Measurements from ENCODE around the gene MRGPRE. TPM values are rescaled to one million over a fixed set of nuclear protein-coding genes. Genes with fewer than 3 reads are reported as not detected.

The MRGPRE gene
- total RNA-seq, 1 donor from 2014 or later, result 0.38 TPM

DNA sequence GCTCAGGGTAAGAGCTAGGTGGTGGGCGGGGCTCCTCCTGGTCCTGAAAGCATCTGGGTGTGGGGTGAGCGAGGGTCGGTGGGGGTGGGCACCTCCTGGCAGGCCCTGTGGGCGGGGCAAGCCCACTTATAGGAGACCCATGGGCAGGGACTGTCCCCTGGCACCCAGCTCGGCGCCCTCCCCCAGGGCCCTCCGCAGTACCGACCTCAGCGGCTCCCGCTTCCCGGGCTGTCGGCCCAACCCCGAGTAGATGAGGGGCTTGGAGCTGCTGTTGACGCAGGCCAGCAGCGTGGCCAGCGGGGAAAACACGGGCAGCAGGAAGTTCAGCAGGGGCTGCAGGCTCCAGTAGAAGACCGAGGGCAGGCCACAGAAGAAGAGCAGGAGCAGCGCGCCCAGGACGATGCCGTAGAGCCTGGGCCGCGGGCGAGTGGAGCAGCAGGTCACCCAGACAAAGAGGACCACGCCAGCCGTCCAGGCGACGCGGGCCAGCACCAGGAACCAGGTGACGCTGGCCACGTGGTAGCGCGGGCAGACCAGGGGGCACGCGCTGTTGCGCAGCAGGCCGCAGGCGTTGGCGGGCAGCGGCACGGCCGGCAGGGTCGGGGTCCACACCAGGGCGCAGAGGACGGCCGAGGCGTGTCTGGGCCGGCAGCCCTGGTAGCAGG is 14.3 kb downstream of the MRGPRE start:
- intact Hi-C loops (cut with DNase I), result loop anchor here (2.0 kb wide), 1 partner anchor 181 kb away; no protein-coding TSS in a partner anchor
- DNase-seq (ENCODE audit: low spot score), result peak; percentile 67

DNA sequence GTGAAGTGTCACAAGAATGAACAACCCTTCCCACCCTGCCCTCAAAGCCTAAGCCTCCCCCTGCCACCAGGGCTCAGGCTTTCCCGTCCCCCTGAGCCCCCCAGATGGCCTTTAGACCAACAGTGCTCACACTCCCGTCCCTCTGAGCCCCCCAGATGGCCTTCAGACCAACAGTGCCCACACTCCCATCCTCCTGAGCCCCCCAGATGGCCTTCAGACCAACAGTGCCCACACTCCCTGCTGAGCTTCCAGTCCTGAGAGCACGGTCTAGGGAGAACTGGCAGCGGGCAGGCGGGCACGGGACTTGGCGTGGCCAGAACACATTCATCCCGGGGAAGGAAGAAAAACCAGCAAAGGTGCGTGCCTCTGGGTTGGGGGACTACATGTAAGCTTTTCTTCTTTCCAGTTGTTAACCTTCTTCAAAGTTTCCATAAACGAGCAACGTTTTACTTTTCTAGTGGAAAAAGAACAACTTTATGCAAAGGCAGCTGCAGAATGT is 16.1 kb downstream of the MRGPRE start:
- intact Hi-C loops (cut with DNase I), result no loop called here
- peak; percentile 67 for DNase-seq (ENCODE audit: low spot score)

DNA sequence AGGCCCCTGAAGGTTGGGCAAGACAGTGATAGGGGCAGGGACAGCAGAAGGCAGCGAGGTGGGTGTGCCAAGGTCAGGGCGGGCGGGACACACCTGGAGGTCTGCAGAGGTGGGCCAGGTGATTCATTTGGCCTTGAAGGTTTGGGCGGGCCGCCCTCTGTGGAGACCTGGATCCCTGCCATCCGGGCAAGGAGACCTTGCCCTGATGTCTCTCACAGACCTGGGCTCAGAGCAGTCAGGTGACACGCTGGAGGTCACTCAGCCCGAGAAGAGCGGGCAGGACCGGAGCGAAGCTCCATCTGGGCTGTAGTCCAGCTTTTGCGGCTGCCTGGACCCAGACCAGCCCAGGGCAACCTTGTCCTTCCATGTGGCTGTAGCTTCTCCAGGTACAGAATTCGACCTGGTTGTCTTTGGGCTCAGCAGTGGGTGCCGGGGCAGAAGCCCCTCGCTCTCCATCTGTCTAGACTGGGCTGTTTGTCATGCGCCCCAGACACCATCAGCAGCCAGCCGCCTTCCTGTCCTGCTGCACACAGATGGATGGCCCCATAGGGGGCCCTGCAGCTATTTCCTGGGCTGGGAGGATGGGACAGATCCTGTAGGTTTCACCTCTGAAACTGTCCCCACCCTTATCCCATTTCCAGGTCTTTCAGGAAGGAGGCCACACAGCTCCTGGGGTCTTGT is 16.7 kb downstream of the MRGPRE start:
- peak; percentile 56 for DNase-seq (ENCODE audit: low spot score)
- intact Hi-C loops (cut with DNase I), result loop anchor here (2.0 kb wide), 1 partner anchor 105 kb away; no protein-coding TSS in a partner anchor

DNA sequence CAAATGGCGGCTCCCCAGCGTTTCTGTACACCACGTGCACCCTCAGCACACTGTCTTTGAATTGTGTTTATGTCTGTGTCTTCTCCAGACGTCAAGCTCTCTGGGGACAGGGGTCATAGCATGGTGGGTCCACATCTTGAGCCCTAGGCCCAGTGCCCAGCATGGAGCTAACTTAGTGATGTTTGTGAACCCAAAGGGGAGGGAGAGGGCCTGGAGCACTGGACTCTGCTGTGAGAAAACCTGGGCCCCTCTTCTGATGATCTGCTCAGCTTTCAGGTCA is 17.9 kb downstream of the MRGPRE start:
- peak; percentile 62 for DNase-seq (ENCODE audit: low spot score)
- intact Hi-C loops (cut with DNase I), result loop anchor here (2.0 kb wide), 1 partner anchor 104 kb away; no protein-coding TSS in a partner anchor

DNA sequence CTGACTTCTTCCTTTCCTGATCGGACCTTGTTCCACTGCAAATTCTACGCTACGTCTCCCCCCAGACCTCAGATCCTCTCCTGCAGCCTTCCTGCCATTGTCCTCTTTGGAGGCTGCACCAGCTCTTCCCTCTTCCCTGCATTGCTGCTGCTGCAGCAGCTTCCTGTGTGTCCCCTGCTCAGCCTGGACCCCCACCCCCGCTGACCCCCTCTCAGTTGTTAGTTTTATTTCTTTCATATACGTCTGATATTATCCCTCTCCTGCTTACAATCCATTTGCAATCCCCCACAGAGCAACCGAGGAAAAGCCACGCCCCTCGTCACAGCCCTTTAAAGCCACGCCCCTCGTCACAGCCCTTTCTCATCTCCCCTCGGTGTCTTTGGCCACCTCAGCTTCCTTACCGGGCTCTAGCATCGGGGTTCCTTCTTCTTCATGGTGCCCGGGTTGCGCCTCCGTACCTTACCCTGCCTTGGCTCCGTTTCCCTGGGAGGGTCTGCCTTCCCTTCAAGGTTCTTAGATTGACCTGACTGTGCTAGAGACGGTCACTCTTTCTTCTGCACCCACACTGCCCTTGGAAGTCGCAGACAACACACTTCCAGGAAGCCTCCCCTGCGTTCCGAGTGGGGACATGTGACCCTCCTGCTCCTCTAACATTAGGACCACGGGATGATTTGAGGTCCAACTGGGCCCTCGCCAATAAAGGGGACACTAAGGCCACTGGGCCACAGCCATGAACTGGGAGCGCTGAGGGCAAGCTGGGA is 18.4 kb downstream of the MRGPRE start:
- peak; percentile 64 for DNase-seq (ENCODE audit: low spot score)
- intact Hi-C loops (cut with DNase I), result loop anchor here (2.0 kb wide), 1 partner anchor 103 kb away; no protein-coding TSS in a partner anchor

DNA sequence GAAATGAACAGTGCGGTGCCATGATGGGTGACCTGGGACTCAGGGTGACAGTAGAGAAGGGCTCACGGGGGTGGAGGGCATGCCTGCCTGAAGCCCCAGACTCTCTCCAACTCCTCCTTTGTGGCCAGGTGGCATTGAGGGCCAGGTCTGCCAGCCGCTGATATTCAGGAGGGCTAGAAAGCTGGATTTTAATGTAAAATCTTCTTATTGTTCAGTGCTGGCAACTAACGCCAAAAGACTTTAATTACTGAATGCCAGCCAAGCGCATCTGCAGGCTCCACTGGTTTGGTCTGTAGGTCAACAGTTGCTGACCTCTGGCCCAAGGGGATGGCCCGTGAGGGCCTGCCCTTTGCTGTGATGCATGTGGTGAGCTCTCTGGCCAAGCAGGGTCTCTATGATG is 23.9 kb downstream of the MRGPRE start:
- DNase-seq (ENCODE audit: low spot score), result no peak
- intact Hi-C loops (cut with DNase I), result no loop called here

DNA sequence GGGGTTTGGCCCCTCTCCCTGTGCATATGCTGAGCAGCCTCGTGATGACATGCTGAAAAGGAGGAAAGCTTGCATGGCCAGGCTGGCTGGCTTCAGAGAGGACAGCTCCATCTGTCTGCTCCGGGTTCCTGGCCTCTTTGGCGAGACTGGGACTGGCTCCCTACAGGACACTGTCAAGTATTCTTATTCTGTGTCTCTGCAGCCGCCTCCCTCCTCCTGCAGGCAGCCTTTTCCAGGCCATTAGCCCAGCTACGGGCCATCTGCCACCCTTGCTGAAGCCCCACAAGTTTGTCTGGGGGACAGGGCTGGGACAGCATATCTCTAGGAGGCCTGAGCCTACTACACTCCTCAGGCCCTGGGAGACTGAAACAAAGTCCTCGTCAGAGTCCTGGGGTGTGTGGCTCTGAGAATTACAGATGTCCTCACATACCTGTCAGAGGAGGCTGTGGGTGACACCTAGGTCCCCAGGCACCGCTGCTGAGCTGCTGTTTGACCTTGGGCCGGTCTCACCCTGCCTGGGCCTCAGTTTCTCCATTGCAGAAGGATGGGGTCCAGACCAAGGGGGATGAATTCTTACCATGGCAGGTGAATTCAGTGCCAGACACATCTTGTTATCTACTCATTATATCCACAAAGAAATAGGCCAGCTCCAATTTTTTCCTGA is 24.6 kb downstream of the MRGPRE start:
- intact Hi-C loops (cut with DNase I), result no loop called here
- DNase-seq (ENCODE audit: low spot score), result no peak

DNA sequence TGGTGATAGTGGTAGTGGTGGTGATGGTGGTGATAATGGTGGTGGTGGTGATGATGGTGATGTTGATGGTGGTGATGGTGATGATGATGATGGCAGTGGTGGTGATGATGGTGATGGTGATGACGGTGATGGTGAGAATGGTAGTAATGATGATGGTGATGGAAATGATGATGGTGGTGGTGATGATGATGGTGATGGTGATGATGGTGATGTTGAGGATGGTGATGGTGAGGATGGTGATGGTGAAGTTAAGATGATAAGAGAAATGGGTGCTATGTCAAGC is 25.4 kb downstream of the MRGPRE start:
- intact Hi-C loops (cut with DNase I), result no loop called here
- DNase-seq (ENCODE audit: low spot score), result no peak

DNA sequence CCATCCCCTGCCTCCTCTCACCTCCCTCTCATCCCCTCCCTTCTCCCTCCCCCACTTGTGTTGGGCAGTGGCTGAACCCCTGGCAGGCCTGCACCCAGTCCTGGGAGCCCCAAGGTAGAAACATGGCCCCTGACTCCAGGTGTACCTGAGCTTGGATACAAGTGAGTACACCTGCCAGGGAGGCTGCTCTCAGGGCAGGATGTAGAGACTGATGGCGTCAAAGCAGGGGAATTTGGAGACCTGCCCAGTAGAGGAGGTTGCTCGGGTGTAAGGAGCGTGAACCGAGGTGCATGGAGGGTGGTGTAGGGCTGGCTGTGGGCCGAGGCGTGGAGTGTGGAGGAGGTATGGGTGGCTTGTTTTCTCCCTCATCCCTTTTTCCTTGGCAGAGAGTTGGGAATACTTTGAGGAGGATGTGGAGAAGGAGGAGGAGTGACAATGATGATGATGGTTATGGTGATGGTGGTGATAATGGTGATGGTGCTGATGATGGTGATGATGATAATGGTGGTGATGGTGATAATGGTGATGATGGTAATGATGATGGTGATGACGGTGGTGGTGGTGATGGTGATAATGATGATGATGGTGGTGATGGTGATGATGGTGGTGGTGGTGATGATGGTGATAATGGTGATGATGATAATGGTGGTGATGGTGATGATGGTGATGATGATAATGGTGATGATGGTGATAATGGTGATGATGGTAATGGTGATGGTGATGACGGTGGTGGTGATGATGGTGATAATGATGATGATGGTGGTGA is 25.9 kb downstream of the MRGPRE start:
- no peak for DNase-seq (ENCODE audit: low spot score)
- intact Hi-C loops (cut with DNase I), result no loop called here

DNA sequence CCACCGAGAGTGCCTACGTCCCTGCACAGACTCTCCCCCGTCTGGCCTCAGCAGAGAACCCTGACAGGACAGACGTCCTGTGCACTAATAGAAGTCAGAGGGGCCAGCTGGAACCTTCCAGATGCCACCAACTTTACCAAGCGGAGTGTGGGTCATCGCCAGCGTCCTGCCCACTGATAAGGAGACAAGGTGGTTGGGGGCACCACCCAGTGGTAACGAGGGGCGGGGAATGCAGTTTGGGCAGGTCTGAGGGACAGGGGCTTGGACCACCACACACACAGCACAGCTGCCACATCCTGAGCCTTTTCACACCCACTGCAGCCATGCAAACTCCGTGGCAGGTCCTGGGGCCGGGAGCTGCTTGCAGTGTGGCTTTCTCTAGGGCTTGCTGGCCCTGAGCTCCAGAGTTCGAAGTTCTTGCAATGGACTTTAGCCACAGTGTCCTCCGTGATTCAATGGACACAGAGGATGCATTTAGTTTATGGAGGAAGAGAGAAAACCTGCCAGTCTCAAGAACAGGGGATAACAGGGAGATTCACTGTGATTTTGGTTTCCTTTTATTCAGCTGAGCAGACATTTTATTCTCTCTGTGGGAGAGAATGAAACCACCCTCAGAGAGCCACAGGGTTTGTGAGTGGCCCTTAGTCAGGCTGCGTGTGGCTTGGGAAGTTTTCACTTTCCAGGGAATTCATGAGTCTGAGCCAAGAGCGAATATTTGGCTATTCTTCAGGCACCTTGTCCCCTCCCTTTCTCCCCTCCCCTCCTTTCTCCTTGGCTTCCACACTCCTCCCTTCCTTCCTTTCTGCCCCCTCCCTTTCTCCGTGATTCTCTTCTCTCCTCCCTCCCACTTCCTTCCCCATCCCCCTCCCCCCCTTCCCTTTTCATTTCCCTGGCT is 26.7 kb downstream of the MRGPRE start:
- intact Hi-C loops (cut with DNase I), result no loop called here
- DNase-seq (ENCODE audit: low spot score), result no peak

DNA sequence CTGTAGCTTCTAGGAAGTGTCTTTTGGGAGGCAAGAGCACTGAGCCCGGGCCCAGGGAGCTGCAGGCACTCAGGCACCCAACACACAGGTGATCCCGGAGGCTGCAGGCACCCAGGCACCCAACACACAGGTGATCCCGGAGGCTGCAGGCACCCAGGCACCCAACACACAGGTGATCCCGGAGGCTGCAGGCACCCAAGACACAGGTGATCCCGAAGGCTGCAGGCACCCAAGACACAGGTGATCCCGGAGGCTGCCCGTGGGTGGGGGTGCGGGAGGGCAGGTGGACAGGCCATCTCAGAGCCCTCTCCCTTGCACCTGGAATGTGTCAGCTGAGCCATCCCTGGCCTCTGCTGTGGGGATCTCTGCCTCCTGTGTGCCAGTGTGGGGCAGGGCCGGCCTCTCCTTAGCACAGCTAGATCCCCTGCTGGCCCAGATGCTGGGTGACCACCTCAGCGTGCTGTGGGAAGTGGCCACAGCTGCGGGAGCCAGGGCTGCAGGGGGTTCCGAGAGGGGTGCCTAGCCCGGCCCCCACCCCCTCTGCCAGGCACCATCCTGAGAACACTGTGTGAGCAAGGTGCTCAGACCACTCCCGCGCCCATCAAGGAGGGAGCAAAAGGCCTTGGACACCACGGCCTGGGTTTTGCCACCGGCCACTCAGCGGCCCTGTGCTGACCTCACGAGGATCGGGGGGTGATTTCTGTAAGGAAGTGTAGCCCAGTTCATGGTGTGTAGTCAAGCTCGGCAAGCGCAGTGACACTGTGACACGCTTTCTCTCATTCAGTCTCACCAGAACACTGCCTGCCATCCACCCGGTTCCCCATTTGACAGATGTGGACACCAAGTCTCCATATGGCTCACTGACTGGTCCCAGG is 27.8 kb downstream of the MRGPRE start:
- DNase-seq (ENCODE audit: low spot score), result no peak
- intact Hi-C loops (cut with DNase I), result no loop called here

DNA sequence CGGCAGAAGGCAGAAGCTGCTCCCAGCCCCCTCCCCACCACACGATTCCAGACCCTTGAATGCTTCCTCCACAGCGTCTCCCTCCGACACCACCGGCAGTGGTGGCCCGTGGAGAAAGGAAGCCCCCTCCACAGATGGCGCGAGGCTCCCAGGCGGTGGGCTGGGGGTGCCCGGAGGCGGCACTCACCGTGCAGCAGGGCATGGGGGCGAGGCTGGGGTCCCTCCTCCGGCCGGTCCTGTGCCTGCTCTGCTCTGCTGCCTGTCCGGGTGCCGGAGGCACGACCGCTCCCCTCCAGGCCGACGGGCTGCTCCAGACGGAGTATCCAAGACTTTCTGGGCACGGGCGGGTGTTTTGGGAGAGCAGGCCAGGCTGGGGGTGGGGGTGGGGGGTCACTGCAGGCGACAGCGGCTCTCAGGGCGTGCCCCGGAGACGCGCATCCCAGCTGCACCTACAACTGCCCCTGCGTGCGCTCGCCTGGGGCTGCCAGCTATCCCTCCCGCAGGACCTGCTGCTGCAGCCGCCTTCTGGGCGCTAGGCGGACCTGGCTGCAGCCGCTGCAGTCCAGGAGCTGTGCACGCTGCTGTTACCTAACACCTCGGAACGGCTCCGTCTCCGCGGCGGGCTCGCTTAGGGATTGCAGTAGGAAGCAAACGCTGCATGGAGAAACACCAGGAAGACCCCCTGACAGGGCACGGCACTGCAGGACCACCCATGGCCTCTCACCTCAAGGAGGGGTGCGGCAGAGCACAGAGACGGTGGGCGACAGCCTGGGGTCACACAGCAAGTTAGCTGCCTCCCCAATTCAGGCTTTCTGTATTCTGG is 28.8 kb downstream of the MRGPRE start:
- DNase-seq (ENCODE audit: low spot score), result peak; percentile 58
- intact Hi-C loops (cut with DNase I), result no loop called here

DNA sequence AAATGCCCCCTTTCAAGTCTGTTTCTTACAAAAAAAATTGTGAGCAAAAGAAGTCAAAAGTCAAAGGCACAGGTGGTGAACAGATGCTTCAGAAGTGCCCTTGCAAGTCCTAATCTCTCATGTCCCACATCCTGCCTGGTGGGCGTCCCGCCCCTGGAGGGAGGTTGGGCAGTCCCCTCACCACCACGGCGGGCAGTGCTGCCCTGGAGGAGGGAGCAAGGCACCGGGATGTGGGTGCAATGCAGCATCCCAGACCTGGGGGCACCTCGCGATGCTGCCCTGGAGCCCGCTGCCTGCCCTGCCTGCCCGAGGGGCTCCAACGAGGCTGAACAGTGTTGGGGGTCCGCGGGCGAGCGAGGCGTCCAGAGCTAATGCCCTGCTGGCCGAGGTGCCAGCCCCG is 29.5 kb downstream of the MRGPRE start:
- intact Hi-C loops (cut with DNase I), result no loop called here

DNA sequence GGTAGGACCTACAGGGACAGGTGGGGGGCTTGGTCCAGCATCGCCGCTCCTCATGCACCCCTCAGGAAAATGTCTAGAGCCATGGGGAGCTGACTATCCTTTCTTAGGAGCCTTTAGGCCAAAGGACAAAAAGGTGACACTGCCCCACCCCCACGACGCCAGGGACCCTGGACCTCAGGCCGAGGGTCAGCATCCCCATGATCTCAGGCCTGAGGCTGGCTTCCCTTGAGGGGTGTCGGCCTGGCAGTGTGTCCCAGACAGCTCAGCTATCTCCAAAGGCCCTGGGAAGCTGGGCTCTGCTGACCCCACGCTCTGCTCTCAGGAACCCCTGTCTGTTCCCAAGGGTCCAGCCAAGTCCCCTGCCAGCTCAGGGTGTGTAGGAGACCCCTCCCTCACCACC is 29.9 kb downstream of the MRGPRE start:
- no peak for DNase-seq (ENCODE audit: low spot score)
- intact Hi-C loops (cut with DNase I), result no loop called here

More for the DNA sequence above, 29.5 kb downstream of the MRGPRE start:
- DNase-seq (ENCODE audit: low spot score), result peak; percentile 62

DNA sequence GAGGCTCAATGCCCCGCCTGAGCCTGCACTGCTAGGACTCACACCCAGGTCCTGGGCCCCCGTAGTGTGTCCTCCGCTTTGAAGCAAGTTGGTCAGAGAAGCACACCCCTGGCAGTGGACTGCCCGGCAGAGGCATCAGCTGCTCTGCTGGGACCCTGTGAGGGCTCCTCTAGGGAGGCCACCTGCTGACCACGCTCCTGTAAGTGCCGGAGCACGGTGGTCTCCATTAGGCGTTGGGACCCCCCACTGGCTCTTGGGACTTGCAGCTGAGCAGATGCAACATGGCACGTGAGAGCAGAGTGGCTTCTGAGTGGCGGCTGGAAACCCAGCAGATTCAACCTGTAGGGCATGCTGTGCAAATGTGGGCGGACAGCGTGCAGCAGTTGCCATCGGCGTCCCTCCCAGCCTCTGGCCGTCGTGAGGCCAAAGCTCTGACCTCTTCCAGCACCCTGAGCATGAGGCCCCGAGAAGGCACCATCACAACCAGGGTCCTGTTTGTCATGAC is 30.5 kb downstream of the MRGPRE start:
- intact Hi-C loops (cut with DNase I), result no loop called here
- peak; percentile 63 for DNase-seq (ENCODE audit: low spot score)

DNA sequence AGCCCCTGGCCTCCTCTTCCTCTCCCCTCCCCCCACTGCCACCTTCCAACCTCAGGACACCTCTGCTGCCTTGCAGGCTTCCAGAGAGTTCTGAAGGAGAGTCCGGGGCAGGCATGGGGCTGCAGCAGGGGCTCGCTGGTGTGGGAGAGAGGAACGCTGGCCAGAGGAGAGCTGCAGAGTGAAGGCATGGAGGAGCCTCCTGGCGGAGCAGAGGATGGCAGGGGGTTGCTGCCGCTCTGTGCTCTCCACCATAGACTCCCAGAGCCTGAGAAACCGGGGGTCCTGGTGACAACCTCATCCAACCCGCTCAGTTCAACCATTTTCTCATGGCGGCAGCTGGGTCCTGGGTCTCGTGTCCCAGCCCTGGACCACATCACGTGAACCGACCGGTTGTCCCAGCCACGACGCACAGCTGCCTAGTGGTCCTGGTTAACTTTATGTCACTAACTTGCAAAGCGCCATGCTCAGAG is 31.1 kb downstream of the MRGPRE start:
- DNase-seq (ENCODE audit: low spot score), result no peak
- intact Hi-C loops (cut with DNase I), result no loop called here
